K562 (cell line): ENCODE measurements around the gene CCDC9. TPM values are rescaled to one million over a fixed set of nuclear protein-coding genes. Genes with fewer than 3 reads are reported as not detected.

Experiments used
- ARID4B ChIP-seq: sonication (generic); formaldehyde crosslinking; IDR thresholded peaks from 2 replicates; pipeline ENCODE4 v1.8.0; 2022; ENCODE audit warnings: mild to moderate bottlenecking, missing genetic modification reagents
- CREM ChIP-seq: IDR thresholded peaks from 2 replicates; pipeline ENCODE4 v1.6.1; 2014; ENCODE audit warnings: antibody characterized with exemption, low read depth
- DPF2 ChIP-seq: fragments of 450-650 bp; IDR thresholded peaks from 2 replicates; pipeline ENCODE4 v1.6.1; 2016
- ESRRA ChIP-seq: fragments of 450-650 bp; IDR thresholded peaks from 2 replicates; pipeline ENCODE4 v1.6.1; 2014; ENCODE audit warnings: low read depth, mild to moderate bottlenecking, moderate library complexity, borderline replicate concordance
- KLF16 ChIP-seq: IDR thresholded peaks from 2 replicates; pipeline ENCODE4 v1.6.1; 2016; ENCODE audit warnings: antibody characterized with exemption
- MAX ChIP-seq: sonication (generic); formaldehyde crosslinking; IDR thresholded peaks from 2 replicates; pipeline ENCODE4 v1.9.0; 2022; ENCODE audit warnings: mild to moderate bottlenecking, missing genetic modification reagents
- NCOR1 ChIP-seq: fragments of 450-650 bp; IDR thresholded peaks from 2 replicates; pipeline ENCODE4 v1.6.1; 2016; ENCODE audit warnings: mild to moderate bottlenecking, moderate library complexity
- SMAD4 ChIP-seq: fragments of 250-450 bp; sonication (Bioruptor Pico); conservative IDR thresholded peaks from 2 replicates; pipeline ENCODE4 v1.8.0; 2021; ENCODE audit warnings: inconsistent platforms, mild to moderate bottlenecking, moderate library complexity
- SPI1 ChIP-seq: IDR thresholded peaks from 2 replicates; pipeline ENCODE4 v1.6.1; 2011; ENCODE audit warnings: low read depth, low read length, control low read depth, borderline replicate concordance
- TEAD1 ChIP-seq, 2 experiments: fragments of 450-650 bp in 1 of 2; sonication (generic) in 1 of 2; formaldehyde crosslinking; IDR thresholded peaks; 2 replicates each; pipeline versions ENCODE4 v1.4.0 to v1.8.0; 2020 to 2022; ENCODE audit warnings: mild to moderate bottlenecking in 2 of 2, missing genetic modification reagents in 1 of 2
- TRIM24 ChIP-seq, 2 experiments: fragments of 450-650 bp; IDR thresholded peaks; 2 replicates each; pipeline ENCODE4 v1.6.1; 2016
- ZKSCAN1 ChIP-seq: fragments of 150-350 bp; IDR thresholded peaks from 2 replicates; pipeline ENCODE4 v1.6.1; 2016; ENCODE audit warnings: low read depth, low read length
- ZNF395 ChIP-seq: fragments of 200-800 bp; sonication (Bioruptor generic); IDR thresholded peaks from 2 replicates; pipeline ENCODE4 v1.6.1; 2017; ENCODE audit warnings: missing genetic modification characterization, missing compliant biosample characterization
- ZNF609 ChIP-seq: sonication (generic); formaldehyde crosslinking; IDR thresholded peaks from 2 replicates; pipeline ENCODE4 v1.8.1; 2023; ENCODE audit warnings: missing genetic modification reagents, mild to moderate bottlenecking, borderline replicate concordance
- polyA plus RNA-seq, 8 experiments: library from polyadenylated mRNA; depleted of rRNA in 4 of 8; stranded (reverse) in 5 of 8; unstranded in 3 of 8; fragments of >200 nt; fragmentation: Nextera tagmentation in 2 of 8; fragmentation: Illumina TruSeq in 1 of 8; extraction: Ambion mirVana in 2 of 8; extraction: Trizol in 1 of 8; gene quantifications; 2 replicates each; pipeline versions ENCODE4 v1.2.1 to v1.2.3, GENCODE V29; 2011 to 2014; ENCODE audit warnings: inconsistent platforms in 1 of 8, missing spikeins in 1 of 8
- total RNA-seq, 7 experiments: library from RNA; depleted of rRNA in 6 of 7; stranded (reverse); fragments of >200 nt in 6 of 7; fragmentation: Illumina TruSeq in 2 of 7; extraction: Trizol in 2 of 7; gene quantifications; 2 replicates each; pipeline versions ENCODE4 v1.2.1 to v1.2.3, GENCODE V29; 2011 to 2021; ENCODE audit warnings: low replicate concordance in 1 of 7

The CCDC9 gene
- total and polyA plus RNA-seq, 9 of the 15 experiments (the other 6 are each of a cell fraction or from before 2014, with no cell fraction given) = 0.23 to 38.6 (median 8.4) TPM

- TF ChIP-seq ZNF395 (CRISPR knock-in tag) (peak; percentile 51; the same call in 1 of the 2 replicates), DPF2 (peak; percentile 60; the same call in 1 of the 2 replicates), ZNF609 (0 out of 2 replicates have a peak, but pooled peaks have one; percentile 27), NCOR1 (peak; percentile 69), TEAD1 (CRISPR knock-in tag; IDR thresholded peaks at IDR 0.05) (peak in 1 of 2 experiments; percentile 69; a peak in 2 of 4 replicates), CREM (0 out of 2 replicates have a peak, but pooled peaks have one; percentile 31), SMAD4 (CRISPR knock-in tag) (peak; percentile 61; the same call in 1 of the 2 replicates), MAX (CRISPR knock-in tag) (peak; percentile 85), TRIM24 (IDR thresholded peaks at IDR 0.05) (peak; percentile 72 to 77; a peak in 3 of 4 replicates), ESRRA (peak; percentile 63; the same call in 1 of the 2 replicates), KLF16 (peak; percentile 78), ZKSCAN1 (peak; percentile 82; the same call in 1 of the 2 replicates), SPI1 (peak; percentile 64; the same call in 1 of the 2 replicates), ARID4B (CRISPR knock-in tag) (0 out of 2 replicates have a peak, but pooled peaks have one; percentile 48)
These were observed 5.8 kb downstream of the CCDC9 start (continued) for GRCh38 chr19:47261946-47262793.
